HepG2 (cell line): ENCODE data around the gene GRK5. TPM values are rescaled to one million over a fixed set of nuclear protein-coding genes. Genes with fewer than 3 reads are reported as not detected.

ENCODE experiments used
- ATAC-seq: fragments of 200-7000 bp; cut with Tn5 transposase; 3 replicates; pipeline ENCODE4 v1.9.1; 2020; ENCODE audit warnings: mild to moderate bottlenecking, moderate library complexity
- BruUV-seq: library from RNA; stranded (reverse); fragments of 400-500 nt; replicated peaks from 2 replicates; lab custom pipeline; 2021; lab: Mats Ljungman, UMichigan
- CTCF ChIA-PET: fragments of 300-600 bp; formaldehyde crosslinking; extraction: SDS; loops from one replicate; lab custom pipeline; 2021; ENCODE audit warnings: low total read pairs, inconsistent platforms, low intra/inter-chr PET ratio; lab: Yijun Ruan, JAX
- POLR2A ChIA-PET: fragments of 350-600 bp; sonication (Branson Sonifier 250); formaldehyde crosslinking; loops from one replicate; lab custom pipeline; 2020; ENCODE audit warnings: antibody characterized with exemption, inconsistent platforms; lab: Yijun Ruan, JAX
- DNase-seq: peaks from one replicate; pipeline ENCODE4 v3.0.0-alpha.2; 2015; ENCODE audit warnings: low spot score
- FAIRE-seq: peaks from 3 replicates; lab custom pipeline; 2011; peaks lifted over from hg19 to GRCh38; lab: Jason Lieb, UNC
- H2AFZ ChIP-seq: one replicate; pipeline ENCODE4 v1.6.1; 2011; ENCODE audit warnings: low read length, inconsistent platforms
- H3K27ac ChIP-seq: fragments of 300-600 bp; 3 replicates; pipeline ENCODE4 v1.8.0; 2011; ENCODE audit warnings: mixed run types, mild to moderate bottlenecking, mixed read lengths, low read length, inconsistent platforms; ENCODE audit not compliant: insufficient read depth; ENCODE audit errors: extremely low read length
- H3K27me3 ChIP-seq, 2 experiments: fragments of 200-600 bp in 1 of 2; 2 replicates in 1 of 2; 3 replicates in 1 of 2; pipeline versions ENCODE4 v1.6.0 to v1.8.0; 2011; ENCODE audit warnings: low read length in 2 of 2, mild to moderate bottlenecking in 2 of 2, moderate library complexity in 2 of 2, inconsistent platforms in 1 of 2; ENCODE audit not compliant: insufficient read depth in 2 of 2, control insufficient read depth in 1 of 2
- H3K36me3 ChIP-seq, 2 experiments: fragments of 200-600 bp in 1 of 2; replicated peaks in 1 of 2; 2 replicates in 1 of 2; 3 replicates in 1 of 2; pipeline versions ENCODE4 v1.5.1 to v1.8.0; 2011; ENCODE audit warnings: low read length in 2 of 2, inconsistent platforms in 1 of 2; ENCODE audit not compliant: insufficient read depth in 2 of 2, control insufficient read depth in 1 of 2
- H3K4me1 ChIP-seq: 2 replicates; pipeline ENCODE4 v1.5.1; 2012; ENCODE audit warnings: low read length, inconsistent platforms; ENCODE audit not compliant: insufficient read depth
- H3K4me2 ChIP-seq: 2 replicates; pipeline ENCODE4 v1.6.0; 2011; ENCODE audit warnings: low read depth, low read length, inconsistent platforms
- H3K4me3 ChIP-seq, 3 experiments: fragments of 200-600 bp in 1 of 3; sonication (generic), shearing (Covaris generic) in 1 of 3; replicated peaks in 1 of 3; 2 replicates each; pipeline ENCODE4 v1.5.1; 2011 to 2016; ENCODE audit warnings: low read length in 3 of 3, inconsistent platforms in 2 of 3, low read depth in 2 of 3, mild to moderate bottlenecking in 2 of 3, control low read depth in 1 of 3, mixed read lengths in 1 of 3; ENCODE audit not compliant: insufficient read depth in 1 of 3
- H3K79me2 ChIP-seq: one replicate; pipeline ENCODE4 v1.6.1; 2011; ENCODE audit warnings: low read length, inconsistent platforms; ENCODE audit not compliant: insufficient read depth
- H3K9ac ChIP-seq: 2 replicates; pipeline ENCODE4 v1.6.0; 2011; ENCODE audit warnings: mild to moderate bottlenecking, low read depth, low read length, inconsistent platforms; ENCODE audit not compliant: insufficient read depth
- H3K9me3 ChIP-seq: 2 replicates; pipeline ENCODE4 v1.5.1; 2012; ENCODE audit warnings: mild to moderate bottlenecking, low read length
- H4K20me1 ChIP-seq: 2 replicates; pipeline ENCODE4 v1.6.0; 2011; ENCODE audit warnings: inconsistent platforms, mild to moderate bottlenecking, low read length, moderate library complexity; ENCODE audit not compliant: insufficient read depth
- AGO1 ChIP-seq: fragments of 200-400 bp; formaldehyde crosslinking; IDR thresholded peaks from 2 replicates; pipeline ENCODE4 v1.6.1; 2017; ENCODE audit warnings: mild to moderate bottlenecking, low read depth, low read length, moderate library complexity; ENCODE audit not compliant: poor library complexity, severe bottlenecking
- ASH2L ChIP-seq: fragments of 300-600, 200-600 bp; sonication (generic); IDR thresholded peaks from 2 replicates; pipeline ENCODE4 v1.7.0; 2017; ENCODE audit warnings: low read depth, mild to moderate bottlenecking, moderate library complexity, mixed read lengths, low read length; ENCODE audit not compliant: insufficient read length
- ATRX ChIP-seq: sonication (generic); formaldehyde crosslinking; IDR thresholded peaks from 2 replicates; pipeline ENCODE4 v1.4.0; 2020; ENCODE audit warnings: missing genetic modification reagents, borderline replicate concordance
- MEF2D ChIP-seq: sonication (generic); formaldehyde crosslinking; IDR thresholded peaks from 2 replicates; pipeline ENCODE4 v1.5.1; 2020; ENCODE audit warnings: mild to moderate bottlenecking, missing genetic modification reagents
- TCF12 ChIP-seq, 2 experiments: fragments of 450-650 bp in 1 of 2; sonication (generic) in 1 of 2; formaldehyde crosslinking in 1 of 2; IDR thresholded peaks; 2 replicates each; pipeline versions ENCODE4 v1.6.1 to v1.8.0; 2017 to 2022; ENCODE audit warnings: antibody characterized with exemption in 1 of 2, mild to moderate bottlenecking in 1 of 2, missing genetic modification reagents in 1 of 2, moderate library complexity in 1 of 2
- TCF7L2 ChIP-seq: IDR thresholded peaks from 2 replicates; pipeline ENCODE4 v1.6.1; 2011; ENCODE audit warnings: mild to moderate bottlenecking, low read depth, low read length, moderate library complexity
- THAP11 ChIP-seq: IDR thresholded peaks from 2 replicates; pipeline ENCODE4 v1.6.1; 2016; ENCODE audit warnings: missing biosample characterization, missing genetic modification reagents
- ZNF501 ChIP-seq: sonication (generic); formaldehyde crosslinking; IDR thresholded peaks from 2 replicates; pipeline ENCODE4 v1.5.1; 2020; ENCODE audit warnings: mild to moderate bottlenecking, moderate library complexity, missing genetic modification reagents
- WGBS: methylation state at CpG from one replicate; pipeline ENCODE4 v1.1.6; 2017; ENCODE audit warnings: low lambda C conversion rate; 5-methylcytosine and 5-hydroxymethylcytosine counted together
- in situ Hi-C: cut with HindIII; loops from 2 replicates; pipeline ENCODE4 v1.10.0; 2017; ENCODE audit warnings: low pct_unique_long_range_greater_than_20kb; ENCODE audit not compliant: extremely low pct_ligation_motif_present
- intact Hi-C: fragments of 100-400 bp; cut with micrococcal nuclease; formaldehyde crosslinking; loops from one replicate; pipeline ENCODE4 v1.10.0; 2022; ENCODE audit not compliant: unreplicated experiment
- polyA plus RNA-seq, 8 experiments: library from polyadenylated mRNA; depleted of rRNA in 3 of 8; stranded (reverse) in 7 of 8; unstranded in 1 of 8; fragments of >200 nt; fragmentation: Illumina TruSeq in 4 of 8; extraction: Trizol in 4 of 8; gene quantifications; 2 replicates each; pipeline versions ENCODE4 v1.2.1 to v1.2.3, GENCODE V29; 2011 to 2016; ENCODE audit warnings: low read depth in 4 of 8, missing spikeins in 1 of 8, mixed read lengths in 1 of 8; ENCODE audit not compliant: insufficient read depth in 1 of 8
- total RNA-seq, 5 experiments: library from RNA; depleted of rRNA; stranded (reverse); fragments of >200 nt; fragmentation: Illumina TruSeq; extraction: Trizol; gene quantifications; 2 replicates each; pipeline ENCODE4 v1.2.3, GENCODE V29; 2016; ENCODE audit warnings: low read depth in 1 of 5
- TF ChIP-seq, protein P1 (sequence below): sonication (generic); formaldehyde crosslinking; IDR thresholded peaks from 2 replicates; pipeline ENCODE4 v1.4.0; 2020; ENCODE audit warnings: mild to moderate bottlenecking, missing genetic modification reagents
- TF ChIP-seq, protein P2 (sequence below): sonication (generic); formaldehyde crosslinking; conservative IDR thresholded peaks from 2 replicates; pipeline ENCODE4 v1.4.0; 2020; ENCODE audit warnings: missing genetic modification reagents

Gene GRK5
- total and polyA plus RNA-seq, 2 of the 13 experiments (the other 11 are each of a cell fraction or from before 2014, with no cell fraction given) = 10.4 to 12.6 TPM

DNA sequence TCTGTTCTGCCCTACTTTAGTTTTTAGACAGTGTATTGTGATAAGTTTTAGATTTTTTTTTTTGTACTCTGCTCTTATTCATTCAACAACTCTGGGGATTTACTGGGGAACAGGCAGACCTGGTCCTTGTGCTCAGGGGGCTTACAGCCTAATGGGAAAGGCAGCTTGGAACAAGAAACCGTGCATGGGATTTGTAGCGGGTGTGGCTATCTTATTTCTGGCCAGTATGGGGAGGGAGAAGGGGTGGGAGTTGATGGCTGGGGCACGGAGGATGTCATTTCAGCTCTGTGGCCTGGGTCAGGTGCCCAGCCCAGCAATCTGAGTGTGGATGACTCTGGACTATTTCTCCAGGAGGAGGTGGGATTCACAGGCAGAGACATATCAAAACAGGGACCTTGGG lies 47.0 kb downstream of the GRK5 start:
- Histone ChIP-seq H3K27ac (peak overlapping the region; percentile 90), H3K4me1 (peaks cover 72% of the 10 kb centered on the region), H3K36me3 (no peaks in the 10 kb centered on the region), H3K4me2 (peak overlapping the region; percentile 88), H3K4me3 (peak overlapping the region in 1 of 3 experiments; percentile 70; a peak in 1 of 6 replicates), H3K9me3 (no peaks in the 10 kb centered on the region), H2AFZ (no peak overlapping the region), H3K79me2 (peaks cover 14% of the 10 kb centered on the region), H4K20me1 (no peaks in the 10 kb centered on the region), H3K9ac (peak overlapping the region; percentile 74), H3K27me3 (no peaks in the 10 kb centered on the region)
- TF ChIP-seq TCF12 (IDR thresholded peaks at IDR 0.05) (no peak), TCF12 (CRISPR knock-in tag; IDR thresholded peaks at IDR 0.05) (no peak), ZNF501 (no peak), ASH2L (no peak), TCF7L2 (no peak), ATRX (no peak), THAP11 (CRISPR knock-in tag) (no peak), MEF2D (CRISPR knock-in tag) (no peak), AGO1 (no peak)
- TF ChIP-seq, protein P1, sequence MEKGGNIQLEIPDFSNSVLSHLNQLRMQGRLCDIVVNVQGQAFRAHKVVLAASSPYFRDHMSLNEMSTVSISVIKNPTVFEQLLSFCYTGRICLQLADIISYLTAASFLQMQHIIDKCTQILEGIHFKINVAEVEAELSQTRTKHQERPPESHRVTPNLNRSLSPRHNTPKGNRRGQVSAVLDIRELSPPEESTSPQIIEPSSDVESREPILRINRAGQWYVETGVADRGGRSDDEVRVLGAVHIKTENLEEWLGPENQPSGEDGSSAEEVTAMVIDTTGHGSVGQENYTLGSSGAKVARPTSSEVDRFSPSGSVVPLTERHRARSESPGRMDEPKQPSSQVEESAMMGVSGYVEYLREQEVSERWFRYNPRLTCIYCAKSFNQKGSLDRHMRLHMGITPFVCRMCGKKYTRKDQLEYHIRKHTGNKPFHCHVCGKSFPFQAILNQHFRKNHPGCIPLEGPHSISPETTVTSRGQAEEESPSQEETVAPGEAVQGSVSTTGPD (CRISPR knock-in tag) = no peak
- TF ChIP-seq, protein P2, sequence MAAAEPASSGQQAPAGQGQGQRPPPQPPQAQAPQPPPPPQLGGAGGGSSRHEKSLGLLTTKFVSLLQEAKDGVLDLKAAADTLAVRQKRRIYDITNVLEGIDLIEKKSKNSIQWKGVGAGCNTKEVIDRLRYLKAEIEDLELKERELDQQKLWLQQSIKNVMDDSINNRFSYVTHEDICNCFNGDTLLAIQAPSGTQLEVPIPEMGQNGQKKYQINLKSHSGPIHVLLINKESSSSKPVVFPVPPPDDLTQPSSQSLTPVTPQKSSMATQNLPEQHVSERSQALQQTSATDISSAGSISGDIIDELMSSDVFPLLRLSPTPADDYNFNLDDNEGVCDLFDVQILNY = no peak
- no peak for FAIRE-seq
- ChIA-PET POLR2A (interaction anchor here (0.8 to 6.4 kb wide), 12 partner anchors 10 to 154 kb away, joined by 3 to 168 read pairs (median 14); partner anchors contain the start of gene GRK5), CTCF (no interaction called here)
- in situ Hi-C loops = no loop called here
- no TSS peak for BruUV-seq
- no peak for ATAC-seq
- no peak for DNase-seq
- 55% methylated on average over 3 of the region's 3 CpGs for WGBS
- intact Hi-C loops = no loop called here
